HG02610 (cell line): Measurements from ENCODE around the gene INPP5A.
"Not testable (repeated sequence)": the region's sequence is repeated elsewhere in the genome, so short reads cannot be mapped to it uniquely, and the experiment has no call there.

Source experiments
- ATAC-seq: cut with Tn5 transposase; IDR thresholded peaks from one replicate; pipeline ENCODE4 v1.9.1; 2021; ENCODE audit warnings: mild to moderate bottlenecking, moderate library complexity; ENCODE audit not compliant: unreplicated experiment

The INPP5A gene

DNA sequence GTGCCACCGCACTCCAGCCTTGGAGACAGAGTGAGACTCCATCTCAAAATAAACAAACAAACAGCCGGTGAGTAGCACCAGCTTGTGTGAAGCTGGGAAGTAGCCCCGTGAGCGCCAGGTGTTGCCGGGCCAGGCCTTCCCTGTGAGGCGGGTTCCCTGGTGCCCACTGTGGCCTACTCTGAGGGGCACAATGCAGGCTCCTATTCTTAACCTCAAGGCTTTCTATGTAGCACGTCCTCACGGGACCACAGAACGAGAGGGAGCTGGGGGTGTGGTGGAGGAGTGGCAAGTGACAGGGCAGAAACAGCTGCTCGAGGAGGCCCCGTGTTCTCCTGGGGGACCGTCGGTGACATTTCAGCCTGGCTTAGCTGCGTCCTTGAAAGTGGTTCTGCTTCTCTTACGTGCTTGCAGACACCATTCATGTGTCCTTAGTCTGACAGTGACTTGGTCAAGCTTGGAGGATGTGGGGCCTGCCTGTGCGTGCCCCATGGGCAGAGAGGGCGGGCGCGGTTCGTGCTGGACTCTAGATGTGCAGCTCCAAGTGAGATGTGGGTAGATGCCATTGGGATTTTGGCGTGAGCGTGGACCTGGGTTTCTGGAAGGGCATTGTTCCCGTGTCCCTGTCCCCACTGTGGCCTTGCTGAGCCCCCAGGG lies 131.7 kb downstream of the INPP5A start:
- ATAC-seq, result no peak

- ATAC-seq, result no peak
Observed at GRCh38 chr10:132670546-132671227, 133.1 kb downstream of the INPP5A start.

GRCh38 chr10:132671228-132672154 lies 133.9 kb downstream of the INPP5A start:
- no peak for ATAC-seq

- not testable (repeated sequence) for ATAC-seq
Observed at GRCh38 chr10:132673746-132674145, 136.2 kb downstream of the INPP5A start.

- no peak for ATAC-seq
Observed at GRCh38 chr10:132674311-132674710, 136.7 kb downstream of the INPP5A start.

DNA sequence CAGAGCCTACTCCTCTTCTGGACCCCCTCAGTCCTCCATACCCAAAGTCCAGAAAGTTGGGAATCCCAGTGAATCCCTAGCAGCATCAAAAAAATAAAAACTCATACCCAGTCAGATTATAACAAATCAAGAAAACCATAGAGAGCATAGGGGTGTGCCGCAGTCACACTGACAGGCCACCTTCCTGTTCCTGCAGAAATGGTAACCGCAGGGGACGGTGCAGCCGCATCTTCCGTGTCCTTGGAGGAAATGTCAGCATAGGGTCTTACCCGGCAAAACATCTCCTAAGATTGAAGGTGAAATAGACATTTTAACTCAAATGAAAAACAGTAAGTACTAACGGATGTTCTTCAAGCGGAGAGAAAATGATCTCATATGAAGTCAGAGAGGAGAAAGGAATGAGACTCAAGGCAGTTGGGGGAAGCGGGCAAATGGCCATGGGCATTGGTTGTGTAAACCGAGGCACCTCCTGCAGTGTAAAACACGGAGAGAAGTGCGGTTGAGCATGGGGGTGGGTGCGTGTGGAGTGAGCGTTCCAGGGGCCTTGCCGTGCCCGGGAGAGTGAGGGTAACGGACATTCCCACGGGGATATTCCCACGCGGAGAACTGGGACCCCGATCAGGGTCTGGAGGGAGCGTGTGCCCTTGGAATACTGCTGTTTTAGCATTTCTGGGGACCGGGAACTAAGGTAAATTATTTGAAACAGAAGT lies 137.6 kb downstream of the INPP5A start:
- no peak for ATAC-seq

DNA sequence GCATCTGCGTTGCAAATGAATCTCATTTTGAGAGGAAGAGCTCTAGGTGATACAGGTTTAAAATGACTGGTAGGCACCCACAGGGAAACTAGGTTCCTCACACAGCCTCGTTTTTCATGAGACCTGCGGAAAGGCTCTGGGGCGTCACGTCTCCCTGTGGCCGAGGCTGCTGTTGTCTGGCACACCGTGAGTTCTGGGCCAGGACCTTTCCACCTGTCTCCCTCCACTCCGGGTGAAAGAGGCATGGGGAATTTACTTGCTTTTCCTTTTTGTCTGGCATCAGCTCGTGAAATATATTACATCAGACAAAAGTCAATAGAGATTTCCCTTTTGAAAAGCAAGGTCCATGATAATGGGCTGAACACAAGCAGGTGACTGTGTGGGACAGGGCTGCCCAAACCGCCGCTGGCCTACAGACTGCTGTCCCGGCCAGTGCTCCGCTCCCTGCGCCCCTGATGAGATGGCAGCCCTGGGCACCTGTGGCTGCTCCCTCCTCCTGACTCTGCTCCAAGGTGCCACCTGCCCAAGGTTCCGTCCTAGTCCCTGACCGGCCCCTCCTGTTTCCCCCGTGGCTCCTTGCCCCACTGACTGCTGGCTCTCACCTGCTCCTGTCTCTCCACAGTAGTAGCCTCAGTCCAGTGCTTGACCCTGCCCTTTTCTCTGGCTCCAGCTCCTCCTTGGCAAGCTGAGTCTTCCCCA lies 138.8 kb downstream of the INPP5A start:
- no peak for ATAC-seq

- ATAC-seq, result no peak
Observed at GRCh38 chr10:132677096-132677472, 139.5 kb downstream of the INPP5A start.

GRCh38 chr10:132677473-132678227 lies 140.1 kb downstream of the INPP5A start:
- no peak for ATAC-seq

DNA sequence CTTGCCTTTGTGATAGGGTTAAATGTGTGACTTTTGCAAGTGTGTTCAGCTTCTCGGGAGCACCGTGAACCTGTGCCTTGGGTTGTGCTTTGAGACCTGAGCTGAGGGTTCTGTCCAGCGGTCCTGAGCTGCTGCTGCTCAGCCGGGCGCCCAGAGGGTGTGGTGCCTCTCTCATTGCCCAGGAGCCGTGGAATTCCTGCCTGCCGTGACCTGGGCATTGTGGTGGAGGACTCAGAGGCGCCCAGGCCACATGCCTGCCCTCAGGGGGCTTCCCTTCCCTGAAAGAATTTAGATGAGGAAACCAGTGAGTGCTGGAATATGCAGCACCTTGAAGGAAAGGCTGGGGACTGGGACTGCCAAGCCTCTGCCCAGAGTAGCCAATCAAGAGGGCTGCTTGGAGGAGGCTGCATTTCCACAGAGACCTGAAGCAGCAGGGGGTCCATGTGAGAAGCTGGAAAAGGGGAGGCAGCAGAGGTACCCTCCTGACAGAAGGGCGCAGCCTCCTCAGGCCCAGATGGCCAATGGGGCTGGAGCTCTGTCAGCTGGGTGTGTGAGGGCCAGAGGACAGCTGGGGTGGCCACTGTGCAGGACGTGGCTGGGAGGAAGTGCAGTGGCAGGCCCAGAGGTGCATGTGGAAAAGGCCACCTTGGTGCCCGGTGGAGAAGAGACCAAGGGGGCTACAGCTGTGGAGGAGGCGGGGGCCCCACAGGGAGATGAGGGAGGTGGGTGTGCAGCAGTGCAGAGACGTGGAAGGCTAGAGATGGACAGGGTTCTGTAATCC lies 141.0 kb downstream of the INPP5A start:
- no peak for ATAC-seq

DNA sequence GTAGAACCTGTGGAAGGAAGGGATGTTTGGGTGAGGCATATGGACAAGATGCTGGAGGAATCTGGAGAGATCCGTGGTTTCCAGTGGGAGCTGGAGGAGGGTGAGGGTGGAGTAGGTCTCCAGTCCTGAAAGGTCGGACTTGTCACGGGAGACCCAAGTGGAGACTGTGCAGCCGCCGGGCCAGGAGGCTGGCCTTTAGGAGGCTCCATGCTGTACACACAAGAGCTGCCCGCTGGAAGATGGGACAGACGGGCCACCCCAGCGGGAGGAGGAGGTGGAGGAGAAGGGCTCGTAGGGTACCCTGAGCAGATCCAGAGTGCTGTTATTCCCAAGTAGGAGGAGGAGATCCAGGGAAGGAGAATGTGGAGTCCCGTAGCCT lies 141.6 kb downstream of the INPP5A start:
- no peak for ATAC-seq

- ATAC-seq, result no peak
Observed at GRCh38 chr10:132679640-132680039, 142.1 kb downstream of the INPP5A start.

- not testable (repeated sequence) for ATAC-seq
Observed at GRCh38 chr10:132680741-132681140, 143.2 kb downstream of the INPP5A start.

GRCh38 chr10:132681858-132682755 lies 144.5 kb downstream of the INPP5A start:
- ATAC-seq, result no peak

GRCh38 chr10:132684164-132684891 lies 146.7 kb downstream of the INPP5A start:
- peak; percentile 68 for ATAC-seq

- no peak for ATAC-seq
Observed at GRCh38 chr10:132685101-132685891, 147.7 kb downstream of the INPP5A start.
